ENCODE data around the gene GFRA1. TPM values are rescaled to one million over a fixed set of nuclear protein-coding genes. Genes with fewer than 3 reads are reported as not detected.

The GFRA1 gene
- total and polyA plus RNA-seq, 2 of the 8 experiments (the other 6 are each of a cell fraction or from before 2014, with no cell fraction given), result 1.1 to 2.0 TPM

- H2AK5ac ChIP-seq (ENCODE audit: low read depth, low read length), result no peak overlapping the region
- no peaks in the 10 kb centered on the region for H3K79me1 ChIP-seq (ENCODE audit: low read depth, low read length)
- H4K20me1 ChIP-seq (replicated peaks in 1 of 2; ENCODE audit: control insufficient read depth in 1 of 2, insufficient read depth in 2 of 2, low read length in 2 of 2), result no peaks in the 10 kb centered on the region
- ChIA-PET POLR2A (ENCODE audit: partially characterized antibody) (no interaction called here), CTCF (ENCODE audit: partially characterized antibody) (interaction anchor here (1.3 kb wide), 1 partner anchor 10 kb away, joined by 4 read pairs; no protein-coding TSS in a partner anchor)
- H3K23me2 ChIP-seq (ENCODE audit: low read depth, low read length), result no peaks in the 10 kb centered on the region
- H4K5ac ChIP-seq (ENCODE audit: insufficient read length, low read depth, low read length), result no peak overlapping the region
- H3K27ac ChIP-seq (ENCODE audit: low read depth, low read length), result no peak overlapping the region
- H3K4me1 ChIP-seq (replicated peaks in 1 of 4; ENCODE audit: control insufficient read depth in 3 of 4, insufficient read depth in 4 of 4, low read length in 3 of 4), result no peaks in the 10 kb centered on the region
- no peaks in the 10 kb centered on the region for H3K36me3 ChIP-seq (ENCODE audit: control insufficient read depth in 2 of 4, insufficient read depth in 4 of 4, low read length in 3 of 4)
- FAIRE-seq (no peak), DNase-seq (ENCODE audit: low read depth in 1 of 2, low spot score in 2 of 2) (no peak)
- no peak overlapping the region for H3K23ac ChIP-seq (ENCODE audit: insufficient read length)
- H4K91ac ChIP-seq (replicated peaks; ENCODE audit: insufficient read length, low read length), result no peak overlapping the region
- WGBS, 2 experiments (ENCODE audit: extremely low coverage in 1 of 2, insufficient coverage in 1 of 2, insufficient read length in 1 of 2, insufficient replicate concordance in 2 of 2, low coverage in 1 of 2, low lambda C conversion rate in 2 of 2, missing lambda C conversion rate in 1 of 2), result 95% methylated on average over 4 of the region's 4 CpGs; no CpG with 5 or more reads in 1 of the 2 experiments
- TF ChIP-seq SAP30 (IDR thresholded peaks at IDR 0.05; ENCODE audit: insufficient read depth, insufficient replicate concordance, low read length) (no peak), RNF2 (IDR thresholded peaks at IDR 0.05; ENCODE audit: borderline replicate concordance, low read depth, low read length, missing control alignments, poor library complexity, severe bottlenecking) (no peak), CBX5 (IDR thresholded peaks at IDR 0.05; ENCODE audit: low read depth, low read length) (no peak), ASH2L (IDR thresholded peaks at IDR 0.05; ENCODE audit: low read length) (no peak), BCL11A (IDR thresholded peaks at IDR 0.05; ENCODE audit: low read depth in 2 of 2, low read length in 2 of 2) (no peak), CTBP2 (IDR thresholded peaks at IDR 0.05; ENCODE audit: borderline replicate concordance, insufficient read depth, insufficient read length, low read length) (no peak), PHF8 (conservative IDR thresholded peaks at IDR 0.05; ENCODE audit: low read depth, low read length) (no peak), SIX5 (IDR thresholded peaks at IDR 0.05; ENCODE audit: low read depth, low read length) (no peak), KDM4A (IDR thresholded peaks at IDR 0.05; ENCODE audit: low read depth, low read length, severe bottlenecking) (no peak), HDAC2 (IDR thresholded peaks at IDR 0.05; ENCODE audit: borderline replicate concordance in 1 of 2, low read depth in 2 of 2, low read length in 2 of 2) (no peak)
- TF ChIP-seq, protein P1, sequence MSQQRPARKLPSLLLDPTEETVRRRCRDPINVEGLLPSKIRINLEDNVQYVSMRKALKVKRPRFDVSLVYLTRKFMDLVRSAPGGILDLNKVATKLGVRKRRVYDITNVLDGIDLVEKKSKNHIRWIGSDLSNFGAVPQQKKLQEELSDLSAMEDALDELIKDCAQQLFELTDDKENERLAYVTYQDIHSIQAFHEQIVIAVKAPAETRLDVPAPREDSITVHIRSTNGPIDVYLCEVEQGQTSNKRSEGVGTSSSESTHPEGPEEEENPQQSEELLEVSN (IDR thresholded peaks at IDR 0.05), result no peak
- H2BK20ac ChIP-seq (ENCODE audit: low read length), result no peak overlapping the region
- H3K9ac ChIP-seq (replicated peaks in 1 of 4; ENCODE audit: extremely low read depth in 1 of 4, low read depth in 3 of 4, low read length in 3 of 4), result no peak overlapping the region
- H2BK120ac ChIP-seq (replicated peaks; ENCODE audit: low read depth, low read length), result no peak overlapping the region
- H3K14ac ChIP-seq (ENCODE audit: insufficient read length), result no peak overlapping the region
- no peak overlapping the region for H2BK12ac ChIP-seq (ENCODE audit: low read depth, low read length)
- H3K4ac ChIP-seq (replicated peaks; ENCODE audit: insufficient read length, low read depth, low read length), result no peak overlapping the region
- no peaks in the 10 kb centered on the region for H3K9me3 ChIP-seq (ENCODE audit: insufficient read depth in 2 of 2, low read depth in 1 of 2, low read length in 1 of 2)
- H3K4me2 ChIP-seq (ENCODE audit: insufficient read depth in 1 of 2, low read depth in 2 of 2, low read length in 2 of 2), result no peak overlapping the region
- H3K56ac ChIP-seq (replicated peaks; ENCODE audit: insufficient read length, low read depth, low read length), result no peak overlapping the region
- no peak overlapping the region for H3K18ac ChIP-seq (ENCODE audit: extremely low read depth, low read length)
- H3K79me2 ChIP-seq (ENCODE audit: control insufficient read depth in 1 of 2, insufficient read depth in 2 of 2, low read length in 2 of 2), result no peaks in the 10 kb centered on the region
- no peak overlapping the region for H4K8ac ChIP-seq (ENCODE audit: extremely low read depth, insufficient read depth, low read length)
- H3K27me3 ChIP-seq (replicated peaks in 1 of 4; ENCODE audit: control insufficient read depth in 3 of 4, extremely low read depth in 1 of 4, insufficient read depth in 3 of 4, low read length in 3 of 4), result no peaks in the 10 kb centered on the region
- H2BK5ac ChIP-seq (ENCODE audit: low read depth, low read length), result no peak overlapping the region
- H2BK15ac ChIP-seq (ENCODE audit: low read length), result no peak overlapping the region
- H3K4me3 ChIP-seq (ENCODE audit: extremely low read depth in 1 of 4, insufficient read depth in 2 of 4, low read depth in 3 of 4, low read length in 4 of 4), result no peak overlapping the region
- no peak overlapping the region for H2AFZ ChIP-seq (ENCODE audit: low read length)
Measured at GRCh38 chr10:116203661-116204060, 69.3 kb downstream of the GFRA1 start.
